Inflammatory macrophage treated with lipopolysaccharide for 4 hours (primary cell): ENCODE results near the gene C19orf25.
"Not testable (repeated sequence)": the region's sequence is repeated elsewhere in the genome, so short reads cannot be mapped to it uniquely, and the experiment has no call there.

ENCODE experiments used
- DNase-seq: peaks from one replicate; pipeline ENCODE4 v3.0.0-alpha.2; 2020

Gene C19orf25

DNA sequence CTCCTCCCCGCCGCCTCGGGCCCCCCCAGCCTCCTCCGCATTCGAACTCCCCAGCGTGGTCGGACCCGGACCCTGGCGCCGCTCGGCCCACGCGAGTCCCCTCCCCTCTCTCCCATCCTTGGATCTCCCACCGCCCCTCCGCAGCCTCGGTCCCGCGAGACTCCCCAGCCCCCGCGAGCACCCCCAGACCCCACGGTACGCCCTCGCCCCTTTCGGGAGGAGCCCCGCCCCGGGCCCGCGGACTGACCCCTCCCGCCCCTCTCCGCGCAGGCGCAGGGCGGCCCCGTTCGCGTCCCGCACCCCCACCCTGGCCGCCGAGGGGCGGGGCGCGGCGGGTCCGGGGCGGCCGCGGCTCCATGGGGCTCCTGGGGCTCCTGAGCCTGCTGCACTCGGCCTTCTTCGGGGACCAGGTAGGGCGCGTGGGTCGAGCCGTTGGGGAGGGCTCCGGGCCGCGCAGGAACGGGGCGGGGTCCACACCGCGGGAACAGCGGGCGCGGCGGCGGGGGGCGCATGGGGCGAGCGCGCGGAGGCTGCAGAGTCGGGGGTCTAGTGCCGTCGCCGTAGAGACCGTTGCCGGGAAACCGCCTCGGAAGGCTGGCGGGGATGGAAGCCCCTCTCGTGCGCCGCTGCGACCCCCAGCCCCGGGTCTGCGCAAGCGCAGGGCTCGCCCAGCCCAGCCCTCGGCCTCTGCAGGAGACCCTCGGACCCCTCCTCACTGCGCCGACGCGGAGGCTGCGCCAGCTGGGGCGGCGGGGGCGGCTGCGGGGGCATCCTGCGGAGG is 32.9 kb downstream of the C19orf25 start:
- no peak for DNase-seq

DNA sequence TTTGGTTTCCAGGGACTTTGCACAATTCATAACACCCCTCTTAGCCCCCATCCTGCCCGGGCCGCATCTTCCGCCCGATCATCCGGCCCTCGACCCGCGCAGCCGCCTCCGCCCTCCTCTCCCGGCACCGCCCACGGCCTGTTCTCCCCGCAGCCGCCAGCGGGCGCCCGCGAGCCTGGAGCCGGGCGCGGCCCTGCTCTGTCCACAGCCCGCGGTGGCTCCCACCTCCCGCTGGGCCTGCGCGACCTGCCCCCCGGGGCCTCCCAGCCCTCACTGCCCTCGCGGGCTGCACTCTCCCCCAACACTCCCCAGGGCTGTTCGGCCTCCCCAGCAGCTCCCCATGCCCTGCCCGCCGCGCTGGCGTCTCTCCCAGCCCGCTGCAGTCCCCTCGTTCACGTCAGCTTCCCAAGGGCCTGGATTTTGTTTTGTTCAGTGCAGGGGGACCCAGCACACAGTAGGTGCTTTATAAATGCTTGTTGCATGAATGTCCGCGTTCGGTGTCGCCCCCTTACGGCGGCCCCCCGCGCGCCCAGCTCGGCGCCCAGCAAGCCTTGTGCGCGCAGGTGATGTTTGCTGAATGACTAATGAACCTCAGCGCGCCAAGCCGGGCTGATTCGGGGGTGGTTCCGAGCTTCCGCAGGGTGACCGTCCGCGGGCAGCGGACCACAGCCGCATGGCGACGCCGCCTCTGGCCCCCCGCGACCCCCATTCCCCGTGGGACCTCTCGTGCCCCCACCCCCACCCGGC is 33.7 kb downstream of the C19orf25 start:
- DNase-seq = peak; percentile 66

DNA sequence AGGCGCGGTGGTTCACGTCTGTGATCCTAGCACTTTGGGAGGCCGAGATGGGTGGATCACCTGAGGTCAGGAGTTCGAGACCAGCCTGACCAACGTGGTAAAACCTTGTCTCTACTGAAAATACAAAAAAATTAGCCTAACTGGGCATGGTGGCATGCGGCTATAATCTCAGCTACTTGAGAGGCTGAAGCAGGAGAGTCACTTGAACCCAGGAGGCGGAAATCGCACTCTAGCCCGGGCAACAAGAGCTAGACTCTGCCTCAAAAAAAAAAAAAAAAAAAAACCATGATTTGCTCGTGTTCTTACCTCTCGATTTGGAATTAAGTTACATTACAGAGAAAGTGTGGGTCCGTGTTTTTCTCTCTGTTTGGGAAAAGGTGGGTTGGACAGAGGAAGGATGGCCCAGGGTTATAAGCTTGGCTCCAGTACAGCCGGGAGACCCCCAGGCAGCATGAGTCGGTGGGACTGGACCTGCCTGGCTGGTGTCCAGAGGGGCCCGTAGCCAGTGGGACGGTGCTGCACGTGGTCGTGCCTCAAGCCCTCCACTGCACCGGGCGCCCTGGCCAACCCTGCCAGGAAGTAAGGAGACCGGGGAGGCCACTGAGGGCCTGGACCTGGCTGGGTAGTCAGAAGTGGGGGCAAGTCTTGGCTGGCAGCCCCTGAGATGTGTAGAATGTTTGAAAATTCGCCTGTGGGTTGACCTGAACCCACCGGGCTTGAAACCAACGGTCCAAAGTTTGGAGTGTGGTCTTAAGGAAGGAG is 37.2 kb downstream of the C19orf25 start:
- no peak for DNase-seq

DNA sequence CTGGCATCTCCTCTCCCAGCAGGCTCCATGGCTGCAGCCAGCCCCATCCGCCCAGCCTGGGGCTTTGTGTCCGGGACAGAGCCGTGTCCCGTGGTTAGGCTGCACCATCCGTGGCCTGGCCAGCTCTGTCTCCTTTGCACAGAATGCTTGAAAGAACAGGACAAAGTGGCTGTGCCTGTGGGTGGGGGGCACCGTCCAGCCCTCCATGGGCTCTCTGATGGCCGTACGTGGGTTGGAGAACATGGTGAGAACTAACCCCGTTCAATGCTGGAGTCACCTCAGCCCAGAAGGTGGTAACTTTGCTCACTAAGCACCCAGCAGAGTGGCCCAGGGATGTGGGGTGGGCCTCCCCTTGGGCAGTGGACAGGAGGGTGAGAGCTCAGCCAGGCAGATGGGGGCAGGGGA is 38.0 kb downstream of the C19orf25 start:
- no peak for DNase-seq

DNA sequence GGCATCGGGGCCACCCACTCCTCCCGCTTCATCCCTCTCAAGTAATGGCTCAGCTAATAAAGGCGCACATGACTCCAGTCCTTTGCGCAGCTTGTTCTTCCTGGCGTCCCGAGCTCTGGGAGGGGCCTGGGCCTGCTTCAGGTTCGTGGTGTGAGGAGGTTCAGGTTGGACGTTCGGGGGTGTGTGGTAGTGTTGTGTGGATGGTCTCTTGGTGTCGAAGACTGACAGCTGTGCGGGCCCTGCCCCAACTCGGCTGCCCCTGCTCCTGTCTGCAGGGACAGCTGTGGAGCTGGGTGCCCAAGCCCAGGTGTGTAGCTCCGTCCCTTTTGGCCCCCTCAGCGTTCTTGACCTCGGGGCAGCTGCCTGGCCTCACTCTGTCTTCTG is 38.6 kb downstream of the C19orf25 start:
- DNase-seq = no peak

DNA sequence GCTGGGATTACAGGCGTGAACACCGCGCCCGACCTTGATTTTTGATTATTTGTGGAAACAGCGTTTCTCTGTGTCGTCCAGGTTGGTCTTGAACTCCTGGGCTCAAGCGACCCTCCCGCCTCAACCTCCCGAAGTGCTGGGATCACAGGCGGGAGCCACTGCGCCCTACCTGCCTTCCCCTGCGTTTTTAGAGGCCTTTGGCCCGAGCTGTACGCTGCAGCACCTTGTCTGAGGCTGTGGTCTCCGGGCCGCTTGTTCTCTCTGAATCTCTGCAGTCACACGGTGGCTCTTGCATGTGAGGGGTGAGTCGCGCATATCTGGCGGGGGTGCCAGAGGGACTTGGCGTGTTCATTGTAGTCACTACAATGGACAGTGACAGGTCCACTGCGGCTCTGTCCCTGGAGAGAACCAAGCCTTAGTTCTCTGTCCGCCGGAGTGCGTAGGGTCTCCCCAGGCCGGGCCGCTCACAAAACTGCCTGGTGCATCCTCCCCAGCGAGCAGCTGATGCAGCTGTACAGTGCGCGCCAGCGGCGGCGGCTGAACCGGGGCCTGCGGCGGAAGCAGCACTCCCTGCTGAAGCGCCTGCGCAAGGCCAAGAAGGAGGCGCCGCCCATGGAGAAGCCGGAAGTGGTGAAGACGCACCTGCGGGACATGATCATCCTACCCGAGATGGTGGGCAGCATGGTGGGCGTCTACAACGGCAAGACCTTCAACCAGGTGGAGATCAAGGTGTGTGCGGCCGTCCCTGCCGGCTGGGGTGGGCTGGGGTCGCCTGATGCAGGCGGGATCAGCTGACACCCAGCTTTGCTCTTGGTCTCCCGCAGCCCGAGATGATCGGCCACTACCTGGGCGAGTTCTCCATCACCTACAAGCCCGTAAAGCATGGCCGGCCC is 39.2 kb downstream of the C19orf25 start:
- not testable (repeated sequence) for DNase-seq

DNA sequence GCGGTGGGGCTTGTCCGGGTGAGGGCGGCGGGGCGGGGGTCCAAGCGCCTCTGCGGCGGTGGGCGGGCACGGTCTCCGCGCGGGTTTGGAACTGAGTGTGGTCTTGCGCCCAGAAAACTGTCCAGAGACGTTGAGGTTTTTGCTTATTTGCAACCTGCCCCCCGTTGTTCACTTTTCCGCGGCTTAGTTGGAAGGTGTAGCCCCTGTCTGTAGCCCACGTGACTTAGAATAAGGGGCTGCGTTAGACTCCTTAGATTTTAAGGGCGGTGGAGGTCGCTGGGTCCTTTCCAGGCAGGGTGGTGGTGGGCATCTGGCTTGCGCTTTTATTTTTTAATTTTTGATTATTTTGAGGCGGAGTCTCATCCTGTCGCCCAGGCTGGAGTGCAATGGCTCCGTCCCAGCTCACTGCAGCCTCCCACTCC is 40.1 kb downstream of the C19orf25 start:
- DNase-seq = no peak

DNA sequence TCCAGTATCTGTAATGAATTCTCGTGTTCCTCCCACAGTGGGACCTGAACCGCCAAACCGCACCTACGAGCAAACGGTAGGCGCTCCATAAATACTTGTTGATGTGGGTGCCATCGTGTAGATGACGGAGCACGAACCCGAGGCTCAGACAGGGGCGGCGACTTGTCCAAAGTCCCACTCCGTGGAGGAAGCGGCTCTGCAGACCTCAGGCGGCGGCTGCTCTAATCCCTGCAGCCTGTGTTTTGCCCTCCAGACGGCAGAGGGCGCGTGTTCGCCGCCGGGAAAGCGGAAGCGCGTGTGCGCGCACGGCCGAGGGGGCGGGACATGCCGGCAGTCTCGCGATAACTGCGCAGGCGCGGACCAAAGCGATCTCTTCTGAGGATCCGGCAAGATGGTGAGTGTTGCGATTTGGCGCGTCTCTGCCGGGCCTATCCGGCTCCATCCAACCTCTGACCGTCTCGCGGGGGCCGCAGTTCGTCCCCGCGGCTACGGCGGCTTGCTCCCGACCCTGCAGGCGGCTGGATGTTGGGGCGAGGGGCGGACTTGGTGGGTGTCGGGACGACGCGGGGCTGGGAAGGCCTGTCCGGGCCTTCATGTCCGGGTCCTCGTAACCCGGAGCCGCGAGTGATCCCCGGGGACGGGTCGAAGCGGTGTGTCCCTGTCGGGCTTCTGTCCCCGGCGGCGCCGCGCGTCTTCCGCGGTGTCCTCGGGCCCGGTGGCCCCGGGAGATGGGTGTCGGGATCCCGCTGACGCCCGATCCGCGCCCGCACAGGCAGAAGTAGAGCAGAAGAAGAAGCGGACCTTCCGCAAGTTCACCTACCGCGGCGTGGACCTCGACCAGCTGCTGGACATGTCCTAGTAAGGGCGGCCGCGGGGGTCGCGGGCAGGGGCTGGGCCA is 40.7 kb downstream of the C19orf25 start, which contains the start of gene RPS15:
TSS of gene RPS15 (plus strand) at position 362 of the 898 bp plus-strand sequence. CDS start at position 392, 30 bp downstream.
- peak; percentile 95 for DNase-seq

DNA sequence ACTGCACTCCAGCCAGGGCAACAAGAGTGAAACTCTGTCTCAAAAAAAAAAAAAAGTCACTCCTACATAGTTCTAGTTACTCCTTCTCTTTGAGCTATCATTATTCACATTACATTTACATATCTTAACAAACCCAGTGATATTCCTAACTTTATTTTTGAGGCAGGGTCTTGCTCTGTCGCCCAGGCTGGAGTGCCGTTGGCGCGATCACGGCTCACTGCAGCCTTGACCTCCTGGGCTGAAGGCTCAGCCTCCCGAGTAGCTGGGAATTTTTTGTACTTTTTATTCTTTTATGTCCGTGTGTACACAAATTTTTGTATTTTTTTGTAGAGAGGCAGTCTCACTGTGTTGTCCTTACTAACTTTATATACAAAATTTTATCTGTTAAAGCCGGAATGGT is 41.4 kb downstream of the C19orf25 start:
- DNase-seq = no peak

DNA sequence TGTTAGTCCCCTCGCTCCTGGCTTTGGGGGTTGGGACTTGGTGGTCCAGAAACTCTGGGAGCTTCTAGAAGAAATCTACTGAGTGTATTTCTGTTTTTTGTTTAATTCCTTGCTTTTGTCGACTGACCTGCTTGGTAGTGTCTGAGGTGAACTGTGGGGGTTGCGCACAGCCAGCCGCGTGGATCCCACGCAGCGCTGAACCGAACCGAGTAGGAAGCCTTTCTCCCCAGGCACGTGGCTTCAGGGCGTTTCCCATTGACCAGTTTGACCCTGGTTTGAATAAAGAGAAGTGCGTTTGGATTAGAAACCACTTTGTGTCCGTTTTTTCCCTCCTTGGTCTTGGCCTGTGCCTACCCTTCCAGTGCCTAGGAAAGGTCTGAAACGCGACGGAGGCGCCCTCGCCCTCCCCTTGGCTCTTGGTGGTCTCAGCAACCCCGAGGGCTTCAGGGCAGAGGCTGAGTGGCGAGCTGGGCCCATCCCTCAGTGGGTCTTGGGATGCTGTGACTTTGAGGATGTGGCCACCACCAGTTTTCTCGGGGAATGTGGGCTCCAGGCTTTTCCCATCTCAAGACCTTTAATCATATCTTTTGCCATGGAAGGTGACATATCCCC is 43.5 kb downstream of the C19orf25 start:
- no peak for DNase-seq

DNA sequence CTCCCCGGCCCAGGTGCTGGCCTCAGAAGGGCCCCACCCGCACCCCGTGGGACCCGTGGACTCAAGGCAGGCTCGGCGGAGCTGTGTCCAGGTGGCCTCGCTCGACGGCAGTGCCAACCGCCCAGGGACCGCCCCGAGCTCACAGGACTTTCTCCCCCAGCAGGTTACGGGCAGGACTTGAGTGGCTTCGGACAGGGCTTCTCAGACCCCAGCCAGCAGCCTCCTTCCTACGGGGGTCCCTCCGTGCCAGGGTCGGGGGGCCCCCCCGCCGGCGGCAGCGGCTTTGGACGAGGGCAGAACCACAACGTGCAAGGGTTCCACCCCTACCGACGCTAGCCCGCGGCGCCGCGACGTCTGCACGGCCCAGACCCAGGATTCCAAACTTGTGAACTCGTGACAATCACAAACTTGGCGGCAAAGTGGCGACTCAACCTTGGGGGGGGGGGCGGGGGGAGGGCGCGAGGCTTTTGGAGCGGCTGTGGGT is 44.4 kb downstream of the C19orf25 start:
- DNase-seq = no peak

DNA sequence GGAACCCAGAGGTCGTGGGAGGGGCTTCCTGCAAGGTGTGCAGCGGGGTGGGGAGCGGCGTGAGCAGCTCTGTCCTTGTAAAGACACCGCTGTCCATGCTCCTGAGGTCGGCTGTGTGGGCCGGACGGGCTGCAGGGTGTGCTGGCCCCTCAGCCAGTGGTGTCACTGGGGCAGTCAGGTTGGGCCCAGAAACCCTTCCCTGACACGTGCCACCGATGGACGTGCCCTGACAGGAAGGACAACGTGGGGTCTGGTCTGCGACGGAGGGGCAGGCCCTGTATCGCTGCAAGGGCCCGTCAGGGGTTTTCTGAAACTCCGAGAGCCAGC is 45.0 kb downstream of the C19orf25 start:
- DNase-seq = no peak

DNA sequence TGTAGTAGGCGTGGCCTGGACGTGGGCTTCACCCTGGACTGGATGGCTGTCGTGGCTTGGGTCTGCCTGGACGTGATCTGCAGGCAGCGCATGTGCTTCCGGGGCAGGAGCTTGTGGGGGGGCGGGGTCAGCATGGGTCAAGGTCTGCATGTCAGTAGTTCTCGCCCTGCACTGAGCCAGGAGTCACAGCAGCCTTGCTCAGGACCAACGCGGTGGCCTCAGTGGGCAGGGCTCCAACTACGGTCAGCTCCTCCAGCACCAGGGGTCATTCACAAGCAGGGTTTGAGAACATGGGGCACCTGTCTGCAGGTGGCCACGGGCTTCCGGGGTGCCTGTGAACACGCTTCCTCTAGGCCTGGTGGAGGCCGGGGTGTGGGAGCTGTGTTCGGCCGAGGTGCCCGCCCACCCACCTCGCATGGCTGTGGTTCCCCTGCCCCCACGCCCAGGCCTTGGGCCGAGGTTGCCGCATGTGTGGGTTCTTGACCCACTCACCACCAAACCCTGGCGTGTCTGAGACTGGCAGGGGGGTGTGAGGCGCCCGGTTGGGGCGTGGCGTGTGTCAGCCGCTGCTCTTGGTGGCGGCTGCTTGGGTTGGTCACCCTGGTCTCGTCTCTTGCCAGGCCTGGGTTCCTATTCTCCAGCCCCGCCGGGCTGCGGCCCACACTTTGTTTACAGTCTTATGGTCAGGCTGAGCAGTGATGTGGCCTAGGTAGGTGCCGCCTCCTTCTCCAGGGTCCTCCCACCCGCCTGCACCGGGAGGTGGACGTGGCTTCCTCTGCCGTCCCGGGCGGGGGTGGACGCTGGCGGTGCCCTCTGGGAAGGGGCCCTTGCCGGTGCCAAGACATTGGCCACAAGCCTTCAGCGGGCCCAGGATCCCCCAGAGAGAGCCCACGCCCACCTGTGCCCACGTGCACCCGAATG is 45.6 kb downstream of the C19orf25 start:
- DNase-seq = no peak

DNA sequence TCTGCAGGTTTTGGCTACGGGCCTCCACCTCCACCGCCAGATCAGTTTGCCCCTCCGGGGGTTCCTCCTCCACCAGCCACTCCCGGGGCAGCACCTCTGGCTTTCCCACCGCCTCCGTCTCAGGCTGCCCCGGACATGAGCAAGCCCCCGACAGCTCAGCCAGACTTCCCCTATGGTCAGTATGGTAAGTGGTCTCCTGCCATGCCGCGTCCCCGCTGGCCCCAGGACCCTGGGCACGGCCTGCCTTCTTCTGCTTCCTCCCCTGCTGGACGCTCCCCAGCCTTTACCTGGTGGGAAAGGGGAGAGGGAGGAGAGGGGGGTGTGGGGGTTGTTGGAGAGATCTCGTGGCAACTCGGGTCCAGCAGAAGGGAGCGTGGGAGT is 46.5 kb downstream of the C19orf25 start:
- no peak for DNase-seq

DNA sequence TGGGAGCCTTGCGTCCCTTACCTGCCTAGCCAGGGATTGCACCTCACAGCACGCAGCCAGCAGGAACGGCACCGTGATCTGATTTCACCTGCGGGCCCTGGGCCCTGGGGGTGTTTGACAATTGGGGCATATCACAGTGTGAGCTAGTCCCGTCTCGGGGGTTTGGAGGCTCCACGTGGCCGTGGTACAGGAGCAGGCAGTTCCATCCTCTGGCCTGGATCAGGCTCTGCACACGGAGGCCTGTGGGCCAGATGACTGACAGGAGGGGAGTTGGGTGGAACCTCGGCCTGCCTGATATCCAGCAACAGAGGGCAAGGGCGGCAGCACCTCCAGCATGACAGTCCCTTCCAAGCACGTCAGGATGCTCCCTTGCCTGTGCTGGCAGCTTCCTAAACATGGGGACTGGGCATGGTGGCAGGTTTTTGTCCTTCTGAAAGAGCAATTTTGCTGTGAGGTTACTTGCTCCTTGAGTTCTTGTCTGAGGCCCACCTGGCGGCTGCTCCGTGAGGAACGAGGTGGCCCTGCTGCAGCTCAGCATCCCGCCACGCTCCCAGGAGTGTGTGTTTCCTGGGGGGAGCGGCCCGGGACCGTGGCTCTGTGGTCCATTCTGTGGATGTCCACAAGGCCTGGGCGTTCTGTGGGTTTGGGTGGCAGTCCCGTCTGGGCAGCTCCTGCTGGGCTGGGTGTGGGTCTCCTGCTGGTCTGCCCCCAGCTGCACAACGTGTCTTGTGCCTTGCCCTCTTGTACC is 47.1 kb downstream of the C19orf25 start:
- DNase-seq = no peak

DNA sequence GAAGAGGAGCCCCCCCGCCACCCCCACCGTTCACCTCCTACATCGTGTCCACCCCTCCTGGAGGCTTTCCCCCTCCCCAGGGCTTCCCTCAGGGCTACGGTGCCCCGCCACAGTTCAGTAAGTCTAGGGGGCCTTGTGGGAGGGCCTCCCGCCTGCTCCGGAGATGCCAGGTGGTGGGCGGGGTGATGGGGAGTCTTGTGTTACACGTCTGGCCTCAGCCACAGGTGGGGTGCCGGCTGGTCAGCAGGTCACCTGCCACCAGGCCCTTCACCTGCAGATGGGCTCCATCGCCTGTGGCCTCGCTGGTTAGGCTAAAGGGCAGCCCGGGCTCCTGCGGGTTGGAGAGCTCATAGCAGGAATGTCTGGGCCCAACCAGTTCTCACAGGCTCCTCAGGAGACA is 48.8 kb downstream of the C19orf25 start:
- DNase-seq = no peak

DNA sequence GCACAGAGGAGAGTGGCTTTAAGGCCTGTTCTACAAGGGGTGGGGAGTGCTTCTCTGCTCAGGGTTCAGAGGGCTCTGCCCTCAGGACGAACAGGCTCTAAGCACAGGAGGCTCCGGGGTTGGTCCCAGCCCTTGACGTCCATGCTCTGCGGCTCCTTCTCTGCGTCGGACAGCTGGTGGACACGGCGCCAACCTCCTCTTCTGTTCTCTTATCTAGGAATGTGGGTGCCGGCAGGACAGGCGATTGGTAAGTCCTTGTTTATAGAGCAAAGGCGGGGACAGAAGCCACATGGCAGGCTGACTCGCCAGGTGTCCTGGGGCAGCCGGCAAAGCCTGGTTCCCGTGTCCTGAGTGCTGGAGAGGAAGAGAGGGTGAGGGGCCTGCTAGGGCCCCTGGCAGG is 49.3 kb downstream of the C19orf25 start:
- no peak for DNase-seq

DNA sequence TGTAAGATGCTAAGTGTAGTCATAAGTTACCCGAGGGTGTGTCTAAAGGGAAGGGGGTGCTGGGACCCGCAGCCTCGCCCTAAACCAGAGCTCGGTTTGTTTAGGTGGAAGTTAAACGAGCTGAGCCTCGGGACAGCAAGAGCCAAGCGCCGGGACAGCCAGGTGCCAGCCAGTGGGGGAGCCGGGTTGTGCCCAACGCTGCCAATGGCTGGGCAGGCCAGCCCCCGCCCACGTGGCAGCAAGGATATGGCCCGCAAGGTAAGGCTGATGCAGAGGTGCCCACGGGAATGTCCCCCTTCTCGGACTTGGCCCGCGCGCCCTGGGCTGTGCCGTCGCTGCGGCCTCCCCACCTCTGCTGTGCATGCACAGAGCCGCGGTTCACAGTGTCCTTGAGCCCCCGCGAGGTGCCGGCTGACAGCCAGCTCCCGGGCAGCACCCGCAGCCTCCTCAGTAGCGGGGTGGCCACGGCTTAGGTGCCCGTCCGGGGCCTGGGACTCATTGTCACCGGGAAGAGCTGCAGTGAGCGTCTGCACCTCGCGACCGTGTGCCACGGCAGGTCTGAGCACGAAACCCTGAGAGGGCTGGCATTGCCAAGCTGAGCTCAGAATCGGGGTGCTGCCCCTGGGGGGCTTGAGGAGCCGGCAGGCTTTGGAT is 50.1 kb downstream of the C19orf25 start:
- DNase-seq = no peak
